ENCODE data around the gene PHC3.

Gene PHC3

GRCh38 chr3:170180908-170181885, at the start of gene PHC3:
PHC3 (minus strand) TSS chr3:170181733; CDS start chr3:170181715, 18 bp downstream.
- peak; percentile 12 for TF ChIP-seq CTCF (conservative IDR thresholded peaks at IDR 0.05; ENCODE audit: low read depth, low read length)
- peak; percentile 91 for DNase-seq (ENCODE audit: low read depth)
- H3K4me3 ChIP-seq (ENCODE audit: low read depth, low read length): peak within 1 kb of the TSS; percentile 99

GRCh38 chr3:170228093-170228766, 46.7 kb upstream of the PHC3 start:
- H3K4me3 ChIP-seq (ENCODE audit: low read depth, low read length): no peak overlapping the region
- no peak for TF ChIP-seq CTCF (conservative IDR thresholded peaks at IDR 0.05; ENCODE audit: low read depth, low read length)
- DNase-seq (ENCODE audit: low read depth): peak; percentile 38

- no peak for TF ChIP-seq CTCF (conservative IDR thresholded peaks at IDR 0.05; ENCODE audit: low read depth, low read length)
- no peak overlapping the region for H3K4me3 ChIP-seq (ENCODE audit: low read depth, low read length)
- peak; percentile 48 for DNase-seq (ENCODE audit: low read depth)
These were observed 45.0 kb upstream of the PHC3 start for GRCh38 chr3:170226426-170226960.

- TF ChIP-seq CTCF (conservative IDR thresholded peaks at IDR 0.05; ENCODE audit: low read depth, low read length): no peak
- H3K4me3 ChIP-seq (ENCODE audit: low read depth, low read length): no peak overlapping the region
- no peak for DNase-seq (ENCODE audit: low read depth)
These were observed 43.6 kb upstream of the PHC3 start for GRCh38 chr3:170225166-170225565.

- peak; percentile 32 for TF ChIP-seq CTCF (conservative IDR thresholded peaks at IDR 0.05; ENCODE audit: low read depth, low read length)
- DNase-seq (ENCODE audit: low read depth): peak; percentile 49
- peak overlapping the region; percentile 78 for H3K4me3 ChIP-seq (ENCODE audit: low read depth, low read length)
These were observed 41.4 kb upstream of the PHC3 start for GRCh38 chr3:170222647-170223541.

- TF ChIP-seq CTCF (conservative IDR thresholded peaks at IDR 0.05; ENCODE audit: low read depth, low read length): no peak
- peak; percentile 99 for DNase-seq (ENCODE audit: low read depth)
- peak within 1 kb of the TSS; percentile 78 for H3K4me3 ChIP-seq (ENCODE audit: low read depth, low read length)
These were observed 40.6 kb upstream of the PHC3 start, which contains the start of gene PRKCI for GRCh38 chr3:170221924-170222646. PRKCI (plus strand) TSS chr3:170222424; CDS start chr3:170222670, 246 bp downstream.

Data from choroid plexus epithelial cell (primary cell).